GM21619 (cell line): ENCODE results near the gene C20orf96.

Experiments used
- ATAC-seq: cut with Tn5 transposase; IDR thresholded peaks from one replicate; pipeline ENCODE4 v1.9.1; 2021; ENCODE audit not compliant: unreplicated experiment

The C20orf96 gene

GRCh38 chr20:312067-312466, 21.5 kb upstream of the C20orf96 start:
- no peak for ATAC-seq

DNA sequence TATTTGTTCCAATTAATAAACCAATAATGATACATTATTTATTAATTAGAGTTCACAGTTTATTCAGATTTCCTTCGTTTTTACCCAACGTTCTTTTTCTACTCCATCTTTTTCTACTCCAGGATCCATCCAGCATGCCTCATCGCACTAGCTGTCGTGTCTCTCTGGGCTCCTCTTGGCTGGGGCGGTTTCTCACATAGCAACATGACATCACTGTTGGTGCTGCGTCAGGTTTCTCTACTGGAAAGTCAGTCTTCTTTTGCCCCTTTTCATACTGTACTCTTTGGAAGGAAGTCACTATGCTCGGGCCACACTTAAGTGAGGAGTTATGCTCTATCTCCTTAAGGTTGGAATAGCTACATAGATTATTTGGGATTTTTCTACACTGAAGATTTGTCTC, 21.1 kb upstream of the C20orf96 start:
- ATAC-seq: no peak

GRCh38 chr20:310645-311044, 20.1 kb upstream of the C20orf96 start:
- no peak for ATAC-seq

GRCh38 chr20:309841-310644, 19.5 kb upstream of the C20orf96 start:
- peak; percentile 99 for ATAC-seq

DNA sequence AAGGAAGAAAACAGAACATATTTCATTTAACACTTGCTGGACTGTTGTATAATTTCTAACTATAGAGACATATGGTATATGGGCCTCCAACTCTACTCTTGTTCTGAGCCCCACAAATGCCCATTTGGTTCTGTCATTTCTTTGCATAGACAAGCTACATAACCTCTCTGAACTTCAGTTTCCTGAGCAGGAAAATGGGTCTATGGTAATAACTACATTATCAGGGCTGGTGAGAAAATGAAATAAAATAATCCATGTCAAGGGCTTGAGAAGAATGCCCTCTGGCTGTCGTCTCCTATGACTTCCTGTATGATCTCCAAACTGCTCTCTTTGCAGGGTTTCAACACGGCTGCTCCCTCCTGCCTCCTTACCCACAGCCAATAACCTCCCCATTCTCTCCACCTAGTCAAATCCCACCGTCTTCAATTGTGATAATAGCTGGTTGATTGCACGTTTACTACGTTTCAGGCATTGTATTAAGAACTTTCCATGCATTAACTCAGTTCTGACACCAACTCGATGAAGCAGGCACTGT, 18.8 kb upstream of the C20orf96 start:
- no peak for ATAC-seq

DNA sequence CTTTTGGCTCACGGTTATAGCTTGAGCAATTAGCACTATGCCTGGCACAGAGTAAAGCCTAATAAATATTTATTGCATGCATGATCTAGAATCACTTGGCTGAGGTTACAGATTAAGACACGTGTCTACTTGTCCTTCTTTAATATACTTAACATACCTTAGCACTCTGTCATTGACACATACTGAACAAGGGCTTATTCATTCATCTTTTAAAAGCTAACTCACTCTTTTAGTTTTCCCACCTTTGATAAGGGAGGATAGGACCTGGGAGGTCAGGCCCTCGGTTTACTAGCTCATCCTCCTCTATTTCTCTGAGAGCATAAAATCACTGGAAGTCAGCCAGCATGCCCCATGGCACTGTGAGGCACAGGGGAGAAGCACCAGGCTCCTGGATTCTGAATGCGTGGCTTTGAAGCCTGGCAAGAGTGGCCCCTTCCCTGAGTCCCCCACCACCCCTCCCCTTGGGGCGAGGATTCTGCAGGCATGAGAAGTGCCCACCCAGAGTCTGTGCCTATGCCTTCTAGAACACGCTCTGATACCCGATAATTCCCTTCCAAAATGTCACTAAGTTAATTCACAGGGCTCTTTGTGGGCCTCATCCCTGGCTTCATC, 18.0 kb upstream of the C20orf96 start:
- ATAC-seq: no peak

DNA sequence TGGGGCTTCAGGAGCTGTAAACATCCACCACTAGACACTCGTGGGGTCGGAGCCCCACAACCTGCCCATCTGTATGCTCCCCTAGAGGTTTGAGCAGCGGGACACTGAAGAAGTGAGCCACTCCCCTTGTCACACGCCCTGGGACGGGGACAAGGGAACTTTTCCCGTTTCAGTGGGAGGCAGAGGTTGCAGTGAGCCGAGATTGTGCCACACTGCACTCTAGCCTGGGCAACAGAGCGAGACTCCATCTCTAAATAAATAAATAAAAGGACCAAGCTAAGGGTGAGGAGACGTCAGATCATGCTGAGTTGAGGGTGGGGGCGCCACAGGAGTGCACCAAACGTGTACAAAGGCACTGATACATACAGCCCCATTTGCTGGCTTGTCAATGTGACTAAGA, 15.2 kb upstream of the C20orf96 start:
- no peak for ATAC-seq

DNA sequence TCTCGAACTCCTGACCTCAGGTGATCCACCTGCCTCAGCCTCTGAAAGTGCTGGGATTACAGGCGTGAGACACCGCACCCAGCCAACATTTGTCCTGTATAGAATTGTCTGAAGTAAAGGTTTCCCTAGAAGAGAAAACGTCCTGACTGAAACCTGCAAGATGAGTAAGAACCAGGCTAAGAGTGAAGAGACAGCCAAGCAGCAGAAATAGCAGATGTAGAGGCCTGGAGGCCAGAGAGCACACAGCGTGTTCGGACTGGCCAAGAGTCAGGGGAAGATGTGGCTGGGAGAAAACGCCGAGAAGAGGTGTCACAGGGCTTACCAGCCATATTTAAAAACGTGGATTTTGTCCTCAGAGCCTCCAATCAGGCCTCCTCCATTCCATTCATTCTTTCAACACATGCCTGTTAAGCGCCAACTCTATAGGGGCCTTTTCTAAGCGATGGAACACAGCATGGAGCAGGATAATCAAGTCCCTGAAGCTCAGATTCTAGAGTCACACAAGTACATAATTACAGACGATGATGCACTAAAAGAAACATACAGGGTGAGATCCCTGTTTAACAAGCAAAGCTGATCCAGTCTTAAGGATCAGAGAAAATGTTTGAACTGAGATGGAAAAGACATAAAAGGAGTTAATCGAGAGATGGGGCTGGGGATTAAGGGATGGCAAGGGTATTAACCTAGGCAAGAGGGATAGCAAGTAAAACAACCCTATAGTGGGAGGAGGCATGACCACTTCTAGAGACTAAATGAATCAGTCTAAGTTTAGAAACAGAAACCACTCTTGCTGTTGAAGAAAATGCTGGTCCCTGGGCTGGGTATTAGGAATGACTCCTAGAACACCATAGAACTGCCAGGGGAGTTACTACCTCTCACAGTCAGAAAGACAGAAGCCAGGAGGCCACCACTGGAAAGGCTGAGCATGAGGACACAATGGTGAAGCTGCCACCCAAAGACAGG, 11.6 kb upstream of the C20orf96 start:
- no peak for ATAC-seq

DNA sequence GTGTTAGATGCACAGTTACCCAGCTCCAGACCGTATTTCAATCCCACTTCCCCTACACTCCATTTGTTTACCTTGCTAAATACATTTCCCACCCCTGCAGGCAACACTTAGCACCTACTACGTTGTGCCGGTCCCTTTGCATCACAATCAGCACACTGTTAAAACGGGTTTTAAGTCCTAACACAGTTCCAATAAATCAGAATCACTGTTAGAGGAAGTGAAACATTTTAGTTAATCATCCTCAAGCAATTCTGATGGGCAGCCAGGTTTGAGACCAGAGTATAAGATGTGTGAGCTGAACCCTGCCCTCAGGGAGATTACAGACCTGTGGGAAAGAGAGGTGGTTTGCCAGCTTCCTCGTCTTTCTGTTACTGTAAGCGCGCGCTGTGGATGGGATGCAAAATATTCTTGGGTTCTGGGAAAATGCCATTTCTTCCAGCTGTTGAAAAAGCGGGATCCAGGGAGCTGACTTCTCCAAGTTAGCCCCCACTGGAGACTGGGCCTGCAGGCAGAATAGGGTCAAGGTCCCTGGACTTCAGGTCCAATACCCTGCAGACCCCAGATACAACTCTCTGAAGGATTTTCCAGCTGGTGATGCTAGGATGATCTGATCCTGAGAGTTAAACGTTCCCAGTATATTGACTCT, 9.9 kb upstream of the C20orf96 start:
- ATAC-seq: no peak

GRCh38 chr20:298776-299391, 8.3 kb upstream of the C20orf96 start:
- ATAC-seq: no peak

DNA sequence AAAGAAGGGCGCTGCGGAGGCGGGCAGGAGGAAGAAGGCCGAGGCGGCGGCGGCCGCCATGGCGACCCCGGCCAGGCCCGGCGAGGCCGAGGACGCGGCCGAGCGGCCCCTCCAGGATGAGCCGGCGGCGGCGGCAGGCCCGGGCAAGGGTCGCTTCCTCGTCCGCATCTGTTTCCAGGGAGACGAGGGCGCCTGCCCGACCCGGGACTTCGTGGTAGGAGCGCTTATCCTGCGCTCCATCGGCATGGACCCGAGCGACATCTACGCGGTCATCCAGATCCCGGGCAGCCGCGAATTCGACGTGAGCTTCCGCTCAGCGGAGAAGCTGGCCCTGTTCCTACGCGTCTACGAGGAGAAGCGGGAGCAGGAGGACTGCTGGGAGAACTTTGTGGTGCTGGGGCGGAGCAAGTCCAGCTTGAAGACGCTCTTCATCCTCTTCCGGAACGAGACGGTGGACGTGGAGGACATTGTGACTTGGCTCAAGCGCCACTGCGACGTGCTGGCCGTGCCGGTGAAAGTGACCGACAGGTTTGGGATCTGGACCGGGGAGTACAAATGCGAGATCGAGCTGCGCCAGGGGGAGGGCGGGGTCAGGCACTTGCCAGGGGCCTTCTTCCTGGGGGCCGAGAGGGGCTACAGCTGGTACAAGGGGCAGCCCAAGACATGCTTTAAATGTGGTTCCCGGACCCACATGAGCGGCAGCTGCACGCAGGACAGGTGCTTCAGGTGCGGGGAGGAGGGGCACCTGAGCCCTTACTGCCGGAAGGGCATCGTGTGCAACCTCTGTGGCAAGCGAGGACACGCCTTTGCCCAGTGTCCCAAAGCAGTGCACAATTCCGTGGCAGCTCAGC, 7.6 kb upstream of the C20orf96 start:
- ATAC-seq: peak; percentile 22

- ATAC-seq: peak; percentile 77
These were observed 6.8 kb upstream of the C20orf96 start, which contains the start of gene ZCCHC3 for GRCh38 chr20:297098-297924. ZCCHC3 (plus strand) TSS chr20:297570; CDS start chr20:297587, 17 bp downstream.

DNA sequence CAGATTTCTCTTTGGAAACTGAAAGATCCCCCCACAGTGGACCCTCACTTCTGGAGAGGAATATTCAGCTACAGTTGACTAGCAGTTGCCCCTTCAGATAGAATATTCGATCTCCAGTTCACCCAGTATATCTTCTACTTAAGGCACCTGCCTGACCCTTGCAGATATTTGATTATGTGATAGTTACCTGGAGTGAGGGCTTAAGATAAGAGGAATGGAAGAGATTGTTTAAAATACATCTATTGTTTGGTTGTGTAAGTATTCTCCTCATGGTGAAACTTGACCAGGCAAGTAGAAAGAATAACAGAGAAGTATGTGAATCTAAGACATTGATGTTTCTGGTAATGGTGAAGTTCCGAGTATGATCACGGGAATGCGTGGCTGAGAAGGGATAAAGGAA, 5.3 kb upstream of the C20orf96 start:
- no peak for ATAC-seq

DNA sequence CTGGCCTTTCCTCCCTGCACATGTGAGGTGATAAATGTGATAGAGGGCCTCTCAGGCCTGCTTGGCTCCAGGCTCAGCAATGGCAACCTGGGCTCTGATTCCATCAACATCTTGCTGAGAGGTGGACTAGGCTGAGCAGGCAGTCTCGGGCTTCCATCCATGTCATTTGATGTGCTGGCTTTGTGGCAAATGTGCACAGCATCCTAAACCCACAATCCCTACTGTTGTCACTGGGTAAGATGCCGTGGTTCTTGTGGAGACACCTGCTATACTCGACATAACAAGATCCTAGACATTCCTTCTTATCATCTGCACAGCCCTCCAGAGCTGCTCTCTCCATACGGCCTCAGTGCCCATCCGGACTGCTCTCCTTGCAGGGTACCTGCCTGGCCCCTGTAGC, 4.1 kb upstream of the C20orf96 start:
- ATAC-seq: no peak

GRCh38 chr20:289693-290083, 862 bp downstream of the C20orf96 start:
- no peak for ATAC-seq

DNA sequence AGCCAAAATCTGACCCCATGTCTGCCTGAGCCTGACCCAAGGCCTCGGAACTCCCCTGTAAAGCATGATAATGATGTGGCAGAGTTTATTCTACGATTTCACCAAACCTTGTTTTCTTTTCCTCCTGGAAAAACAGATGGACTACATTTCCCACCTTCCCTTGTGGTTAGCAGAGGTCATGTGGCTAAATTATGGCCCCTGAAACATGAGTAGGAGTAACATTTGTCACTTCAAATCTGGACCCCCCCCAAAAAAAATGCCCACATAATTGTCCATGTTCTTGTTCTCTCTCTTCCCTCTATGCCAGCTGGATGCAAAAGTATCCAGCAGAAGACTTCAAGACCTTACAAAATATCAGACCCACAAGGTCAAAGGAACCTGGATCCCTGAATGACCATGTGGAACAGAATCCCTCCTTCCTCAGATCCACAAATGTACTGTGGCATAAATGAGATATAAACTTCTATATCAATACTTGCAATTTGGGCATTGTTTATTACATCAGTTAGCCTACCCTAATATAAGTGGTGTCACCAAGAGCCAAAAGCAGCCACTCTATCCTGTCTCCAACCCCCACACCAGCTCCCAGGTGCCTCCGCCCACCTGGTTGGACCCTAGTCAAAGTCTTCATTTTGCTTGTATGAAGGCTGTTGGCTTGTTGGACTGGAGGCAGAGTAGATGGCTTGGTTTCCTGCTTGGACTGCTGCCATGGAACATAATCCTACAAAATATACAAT, 1.4 kb downstream of the C20orf96 start:
- ATAC-seq: no peak

- ATAC-seq: no peak
These were observed 4.0 kb downstream of the C20orf96 start for GRCh38 chr20:286508-286907.

DNA sequence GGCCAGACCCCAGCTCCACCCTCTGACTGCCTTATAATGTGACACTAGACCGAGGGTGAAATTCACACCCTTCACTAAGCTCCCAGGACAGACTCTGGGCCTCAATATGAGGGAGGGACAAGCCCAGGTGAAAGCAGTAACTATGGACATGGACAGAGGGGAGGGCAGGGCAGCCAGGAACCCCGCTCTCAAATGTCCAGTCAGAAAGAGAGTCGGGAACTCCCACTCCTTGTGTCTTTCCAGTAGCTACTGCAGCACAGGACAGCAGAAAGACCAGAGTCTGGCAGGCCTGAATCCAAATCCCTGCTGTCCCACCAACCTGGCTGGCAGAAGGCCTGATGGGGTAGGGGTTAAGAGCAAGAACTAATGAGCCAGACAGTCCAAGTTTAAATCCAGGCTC, 6.4 kb downstream of the C20orf96 start:
- ATAC-seq: no peak
